Activated naive CD4-positive, alpha-beta T cell treated with Interleukin-2 at 50 U/mL for 16 hours (primary cell): ENCODE results near the gene SYNM.
A peak's percentile ranks its signal among the peaks of the same experiment; 100 is the strongest.
"Not testable (repeated sequence)": the region's sequence is repeated elsewhere in the genome, so short reads cannot be mapped to it uniquely, and the experiment has no call there.

Source experiments
- DNase-seq: peaks from one replicate; pipeline ENCODE4 v3.0.0-alpha.2; 2020

SYNM gene

DNA sequence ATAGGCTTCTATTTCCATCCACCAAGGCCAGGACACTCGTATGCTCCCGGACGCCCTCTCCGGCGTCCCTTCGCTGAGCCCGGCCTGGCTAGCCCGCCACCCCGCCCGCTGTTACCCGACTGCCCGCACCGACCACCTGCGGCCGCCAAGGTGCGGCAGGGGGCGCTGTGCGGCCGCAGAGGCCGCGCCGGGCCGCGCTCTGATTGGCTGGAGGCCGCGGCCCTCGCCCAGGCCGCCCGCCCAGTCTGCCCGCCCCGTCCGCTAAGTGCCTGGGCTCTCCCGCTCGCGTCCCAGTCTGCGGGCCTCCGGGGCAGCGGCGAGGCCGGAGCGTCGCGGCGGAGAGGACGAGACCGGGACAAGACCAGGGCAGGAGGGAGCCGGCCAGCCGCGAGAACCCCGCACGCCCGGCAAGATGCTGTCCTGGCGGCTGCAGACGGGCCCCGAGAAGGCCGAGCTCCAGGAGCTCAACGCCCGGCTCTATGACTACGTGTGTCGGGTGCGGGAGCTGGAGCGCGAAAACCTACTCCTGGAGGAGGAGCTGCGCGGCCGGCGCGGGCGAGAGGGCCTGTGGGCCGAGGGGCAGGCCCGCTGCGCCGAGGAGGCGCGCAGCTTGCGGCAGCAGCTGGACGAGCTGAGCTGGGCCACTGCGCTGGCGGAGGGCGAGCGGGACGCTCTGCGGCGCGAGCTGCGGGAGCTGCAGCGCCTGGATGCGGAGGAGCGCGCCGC lies at the start of gene SYNM:
Gene SYNM, plus strand, starts transcription at position 293 of the 726 bp plus-strand sequence. Its CDS starts 120 bp downstream, at position 413.
- peak; percentile 18 for DNase-seq

GRCh38 chr15:99055555-99056134 lies 49.2 kb upstream of the SYNM start:
- no peak for DNase-seq

- no peak for DNase-seq
These were observed 47.9 kb upstream of the SYNM start for GRCh38 chr15:99057020-99057419.

- no peak for DNase-seq
These were observed 47.0 kb upstream of the SYNM start for GRCh38 chr15:99057697-99058420.

- no peak for DNase-seq
These were observed 46.4 kb upstream of the SYNM start for GRCh38 chr15:99058421-99058870.

- DNase-seq = peak; percentile 42
These were observed 45.6 kb upstream of the SYNM start for GRCh38 chr15:99059010-99059981.

DNA sequence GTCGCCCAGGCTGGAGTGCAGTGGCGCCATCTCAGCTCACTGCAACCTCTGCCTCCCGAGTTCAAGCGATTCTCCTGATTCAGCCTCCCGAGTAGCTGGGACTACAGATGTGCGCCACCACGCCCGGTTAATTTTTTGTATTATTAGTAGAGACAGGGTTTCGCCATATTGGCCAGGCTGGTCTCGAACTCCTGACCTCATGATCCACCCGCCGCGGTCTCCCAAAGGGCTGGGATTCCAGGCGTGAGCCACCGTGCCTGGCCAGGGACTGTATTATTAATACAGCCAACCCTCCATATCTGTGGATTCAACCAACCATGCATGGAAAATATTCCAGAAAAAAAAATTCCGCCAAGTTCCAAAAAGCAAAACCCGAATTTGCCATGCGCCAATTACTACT lies 44.7 kb upstream of the SYNM start:
- not testable (repeated sequence) for DNase-seq

DNA sequence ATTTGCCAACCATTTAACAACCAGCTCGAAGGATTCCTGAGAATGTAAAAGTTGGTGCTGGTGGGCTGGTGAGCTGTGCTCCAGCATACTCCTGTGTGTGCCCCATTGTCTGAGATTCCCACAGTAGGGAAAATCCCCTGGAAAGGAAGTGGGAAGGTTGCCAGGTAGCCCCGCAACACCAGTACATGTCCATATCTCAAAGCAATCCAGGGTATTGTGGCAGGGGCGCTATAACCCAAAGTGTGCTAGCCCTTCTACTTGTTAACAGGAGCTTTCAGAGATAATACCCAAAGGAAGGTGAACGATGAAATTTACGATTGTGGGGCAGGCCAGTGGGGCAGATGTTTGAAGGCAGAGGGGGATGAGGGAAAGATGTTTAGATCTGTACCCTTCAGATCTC lies 42.7 kb upstream of the SYNM start:
- DNase-seq = no peak

DNA sequence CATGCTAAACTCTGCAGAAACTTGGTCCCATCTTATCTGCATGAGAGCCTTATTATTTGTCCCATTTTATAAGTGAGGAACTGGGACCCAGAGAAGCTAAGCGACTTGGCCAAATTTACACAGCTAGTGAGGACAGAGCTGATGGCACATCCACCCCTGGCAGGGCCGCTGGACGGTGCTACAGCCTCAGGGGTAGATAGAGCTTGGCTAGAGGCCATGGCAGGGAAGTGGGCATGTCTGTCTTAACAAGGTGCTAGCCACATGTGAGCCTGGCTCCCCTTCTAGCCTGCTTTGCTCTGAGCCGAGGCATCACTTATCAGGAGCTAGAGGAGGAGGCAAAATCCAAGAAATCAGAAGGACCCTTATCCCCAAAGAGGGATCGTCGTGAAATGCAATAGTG lies 36.7 kb upstream of the SYNM start:
- DNase-seq = no peak

GRCh38 chr15:99070208-99070607 lies 34.7 kb upstream of the SYNM start:
- DNase-seq = no peak

DNA sequence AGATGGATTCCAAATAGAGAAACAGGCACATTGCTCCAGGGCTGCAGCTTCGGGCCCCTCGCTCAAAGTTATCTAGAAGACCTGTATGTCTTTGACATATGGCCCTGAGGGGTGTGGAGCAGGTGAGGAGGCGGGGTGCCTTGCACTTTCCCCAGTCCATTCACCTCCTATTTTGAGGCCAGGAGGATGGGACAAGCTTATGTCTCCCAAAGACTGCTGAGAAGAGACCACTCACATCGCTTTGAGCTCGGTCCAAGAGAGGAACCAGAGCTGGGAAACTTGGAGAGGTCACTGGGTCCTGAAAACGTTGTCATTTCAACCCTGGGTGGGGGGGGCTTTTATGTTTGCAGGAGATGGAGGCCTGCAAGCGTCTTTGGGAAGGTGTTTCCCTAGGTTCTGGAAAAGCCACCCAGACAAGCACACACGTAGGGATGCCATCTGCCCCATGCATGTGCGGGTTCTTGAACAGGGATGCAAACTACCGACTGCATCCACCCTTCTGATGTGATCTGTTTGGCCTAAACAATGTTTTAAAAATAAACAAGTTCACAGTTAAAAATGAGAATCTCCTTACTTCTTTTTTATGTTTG lies 33.7 kb upstream of the SYNM start:
- no peak for DNase-seq

- DNase-seq = no peak
These were observed 31.7 kb upstream of the SYNM start for GRCh38 chr15:99073008-99073717.

DNA sequence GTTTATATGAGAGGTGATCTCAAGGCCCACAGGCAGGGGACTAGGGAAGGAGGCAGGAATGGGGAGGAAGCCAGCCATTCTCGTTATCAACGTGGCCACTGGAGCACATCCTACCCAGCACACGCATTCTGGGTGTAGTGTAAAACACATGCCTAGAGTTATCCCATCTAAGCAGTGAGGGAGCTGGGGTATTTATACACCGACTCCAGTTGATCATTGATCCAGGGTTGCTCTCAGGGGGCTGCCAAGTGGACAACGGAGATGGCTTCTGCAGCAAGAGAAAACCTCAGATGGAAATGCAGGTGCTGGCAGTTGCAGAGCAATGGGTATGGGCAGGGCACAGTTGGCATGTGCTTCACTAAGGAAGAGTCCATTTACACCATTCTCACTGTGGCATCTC lies 30.4 kb upstream of the SYNM start:
- no peak for DNase-seq

DNA sequence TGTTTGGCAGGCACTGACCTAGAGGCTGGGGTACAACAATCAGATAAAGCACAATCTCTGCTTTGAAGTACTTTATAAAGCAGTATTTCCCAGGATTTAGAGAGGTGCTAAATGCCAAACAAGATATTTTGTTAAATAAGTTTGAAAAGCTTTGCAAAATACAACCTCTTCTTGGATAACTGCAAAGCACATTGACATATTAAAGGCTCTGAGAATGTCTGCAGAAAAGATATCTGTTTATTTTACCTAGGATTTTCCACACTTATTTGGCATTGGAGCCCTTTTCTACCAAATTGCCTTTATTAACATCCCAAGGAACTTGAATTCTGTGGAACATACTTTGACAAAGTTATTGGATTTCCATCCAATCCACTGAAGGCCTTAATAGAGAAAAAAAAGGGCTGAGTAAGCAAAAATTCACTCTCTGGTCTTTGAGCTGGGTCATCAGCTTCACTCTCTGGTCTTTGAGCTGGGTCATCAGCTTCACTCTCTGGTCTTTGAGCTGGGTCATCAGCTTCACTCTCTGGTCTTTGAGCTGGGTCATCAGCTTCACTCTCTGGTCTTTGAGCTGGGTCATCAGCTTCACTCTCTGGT lies 29.7 kb upstream of the SYNM start:
- not testable (repeated sequence) for DNase-seq

DNA sequence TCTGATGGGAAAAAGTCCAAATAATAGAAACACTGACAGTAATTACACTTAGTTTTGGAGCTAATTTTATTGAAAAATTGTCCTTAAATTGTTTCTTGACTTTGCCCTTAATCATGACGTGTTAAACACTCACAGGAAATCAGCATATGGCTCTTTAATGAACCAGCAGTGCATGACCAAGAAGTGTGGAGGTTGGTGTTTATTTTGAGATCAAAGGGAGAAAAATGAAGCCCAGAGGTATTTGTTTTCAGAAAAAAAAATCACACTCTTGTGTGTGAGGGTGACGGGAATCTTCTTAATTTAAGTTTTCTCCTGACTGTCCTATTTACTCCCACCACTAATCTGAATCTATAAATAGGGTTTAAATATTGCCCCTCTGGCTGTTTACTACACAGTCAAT lies 28.8 kb upstream of the SYNM start:
- no peak for DNase-seq

- DNase-seq = peak; percentile 27
These were observed 28.1 kb upstream of the SYNM start for GRCh38 chr15:99076555-99077308.

GRCh38 chr15:99082798-99083197 lies 22.1 kb upstream of the SYNM start:
- DNase-seq = no peak

DNA sequence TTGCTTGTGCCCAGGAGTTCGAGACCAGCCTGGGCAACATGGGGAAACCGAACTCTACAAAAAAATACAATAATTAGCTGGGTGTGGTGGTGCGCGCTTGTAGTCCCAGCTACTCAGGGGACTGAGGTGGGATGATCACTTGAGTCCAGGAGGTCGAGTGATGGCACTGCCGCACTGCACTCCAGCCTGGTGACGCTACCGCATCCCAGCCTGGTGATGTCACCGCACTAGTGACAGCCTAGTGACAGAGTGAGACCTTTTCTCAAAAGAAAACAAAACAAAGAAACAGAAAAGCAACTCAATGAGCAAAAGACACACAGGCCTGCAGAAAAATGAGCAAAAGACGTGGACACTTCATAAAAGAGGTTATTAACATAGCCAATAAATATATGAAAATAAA lies 19.9 kb upstream of the SYNM start:
- no peak for DNase-seq

GRCh38 chr15:99085413-99086326 lies 19.2 kb upstream of the SYNM start:
- DNase-seq = no peak

DNA sequence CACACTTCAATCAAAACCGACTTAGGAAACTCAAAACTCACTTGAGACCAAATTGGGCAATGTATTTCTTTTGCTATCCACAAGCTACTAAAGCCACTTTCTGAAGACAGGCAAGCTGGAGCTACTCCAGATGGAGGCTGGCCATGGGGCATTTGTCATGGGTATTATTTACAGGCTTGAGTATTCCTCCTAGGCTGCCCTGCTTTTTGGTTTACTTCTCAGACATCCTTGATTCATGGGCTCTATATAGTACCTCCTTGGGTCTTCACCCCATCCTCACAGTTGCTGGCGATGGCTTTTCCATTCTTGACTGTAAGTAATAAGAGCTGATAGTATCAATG lies 18.6 kb upstream of the SYNM start:
- no peak for DNase-seq
